Peyer's patch (tissue), 4 donors: ENCODE measurements around the gene PLAAT5.

Experiments used
- POLR2A ChIP-seq, 2 donors: fragments of 450-650 bp; IDR thresholded peaks; one replicate each; pipeline ENCODE4 v1.5.1; 2017; ENCODE audit warnings: antibody characterized with exemption in 2 of 2, mild to moderate bottlenecking in 2 of 2, moderate library complexity in 2 of 2
- TF ChIP-seq, protein P1 (sequence below), 6 experiments: fragments of 450-650 bp in 4 of 6; fragments of 200-600 bp in 2 of 6; sonication (generic) in 1 of 6; IDR thresholded peaks; one replicate each; pipeline ENCODE4 v1.5.1; 2017 to 2019; ENCODE audit warnings: antibody characterized with exemption in 6 of 6, mild to moderate bottlenecking in 3 of 6, moderate library complexity in 1 of 6

DNA sequence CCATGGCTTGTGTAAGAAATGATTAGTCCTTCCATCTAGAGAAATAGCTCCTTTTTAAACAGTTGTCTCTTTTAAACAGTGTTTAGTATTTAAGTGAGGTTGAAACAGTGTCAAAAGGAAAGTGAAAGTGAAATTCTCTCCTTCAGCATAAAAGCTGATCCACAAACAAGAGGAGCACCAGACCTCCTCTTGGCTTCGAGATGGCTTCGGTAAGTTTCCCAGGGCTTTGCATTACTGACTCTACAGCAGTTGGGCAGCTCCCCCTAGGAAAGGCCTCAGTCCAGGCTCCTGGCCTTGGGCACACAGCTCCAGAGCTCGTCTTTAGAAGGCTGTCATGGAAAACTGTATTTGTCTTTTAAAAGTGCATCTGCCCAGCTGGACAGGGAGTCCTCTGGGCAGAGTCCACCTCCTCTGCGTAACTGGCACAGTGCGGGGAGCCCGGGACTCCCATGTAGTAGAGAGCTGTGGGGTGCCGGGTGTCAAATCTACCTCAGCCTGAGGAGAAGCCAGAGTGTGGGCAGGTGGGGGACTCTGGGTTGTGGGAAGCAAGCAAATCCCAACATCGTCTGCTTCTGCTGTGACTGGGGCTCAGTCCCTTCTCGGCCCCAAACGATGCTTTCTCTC, 45.8 kb upstream of the PLAAT5 start, which contains the start of gene PLAAT4:
- peak; percentile 64 to 73 for TF ChIP-seq POLR2A (IDR thresholded peaks at IDR 0.05)
- TF ChIP-seq, protein P1, sequence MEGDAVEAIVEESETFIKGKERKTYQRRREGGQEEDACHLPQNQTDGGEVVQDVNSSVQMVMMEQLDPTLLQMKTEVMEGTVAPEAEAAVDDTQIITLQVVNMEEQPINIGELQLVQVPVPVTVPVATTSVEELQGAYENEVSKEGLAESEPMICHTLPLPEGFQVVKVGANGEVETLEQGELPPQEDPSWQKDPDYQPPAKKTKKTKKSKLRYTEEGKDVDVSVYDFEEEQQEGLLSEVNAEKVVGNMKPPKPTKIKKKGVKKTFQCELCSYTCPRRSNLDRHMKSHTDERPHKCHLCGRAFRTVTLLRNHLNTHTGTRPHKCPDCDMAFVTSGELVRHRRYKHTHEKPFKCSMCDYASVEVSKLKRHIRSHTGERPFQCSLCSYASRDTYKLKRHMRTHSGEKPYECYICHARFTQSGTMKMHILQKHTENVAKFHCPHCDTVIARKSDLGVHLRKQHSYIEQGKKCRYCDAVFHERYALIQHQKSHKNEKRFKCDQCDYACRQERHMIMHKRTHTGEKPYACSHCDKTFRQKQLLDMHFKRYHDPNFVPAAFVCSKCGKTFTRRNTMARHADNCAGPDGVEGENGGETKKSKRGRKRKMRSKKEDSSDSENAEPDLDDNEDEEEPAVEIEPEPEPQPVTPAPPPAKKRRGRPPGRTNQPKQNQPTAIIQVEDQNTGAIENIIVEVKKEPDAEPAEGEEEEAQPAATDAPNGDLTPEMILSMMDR (IDR thresholded peaks at IDR 0.05): no peak
